Activated B cell treated with CpG ODN at 0.5 μM for 24 hours (primary cell): ENCODE data around the gene COL25A1. TPM values are rescaled to one million over a fixed set of nuclear protein-coding genes. Genes with fewer than 3 reads are reported as not detected.

Source experiments
- ATAC-seq: fragments of 200-7000 bp; cut with Tn5 transposase; one replicate; pipeline ENCODE4 v1.10.0; 2021; ENCODE audit warnings: low read depth, mild to moderate bottlenecking, moderate library complexity
- CTCF ChIA-PET: fragments of 350-600 bp; sonication (Branson Sonifier 250); formaldehyde crosslinking; loops from one replicate; lab custom pipeline; 2021; ENCODE audit warnings: antibody characterized with exemption; lab: Charles Lee
- POLR2A ChIA-PET: fragments of 350-600 bp; sonication (Branson Sonifier 250); formaldehyde crosslinking; loops from one replicate; lab custom pipeline; 2021; ENCODE audit warnings: antibody characterized with exemption; lab: Charles Lee
- DNase-seq: peaks from one replicate; pipeline ENCODE4 v3.0.0; 2022
- H3K27ac Mint-ChIP-seq: one replicate; pipeline ENCODE4 v1.8.0; 2020; ENCODE audit warnings: mixed read lengths
- H3K27me3 Mint-ChIP-seq: one replicate; pipeline ENCODE4 v1.8.0; 2021; ENCODE audit warnings: mixed read lengths
- H3K36me3 Mint-ChIP-seq: one replicate; pipeline ENCODE4 v1.8.0; 2021; ENCODE audit warnings: low read depth, mixed read lengths
- H3K4me1 Mint-ChIP-seq: one replicate; pipeline ENCODE4 v1.8.0; 2021; ENCODE audit warnings: mixed read lengths
- H3K4me3 Mint-ChIP-seq: one replicate; pipeline ENCODE4 v1.8.0; 2020; ENCODE audit warnings: mild to moderate bottlenecking, mixed read lengths
- H3K9me3 Mint-ChIP-seq: one replicate; pipeline ENCODE4 v1.8.0; 2020; ENCODE audit warnings: mixed read lengths
- CTCF ChIP-seq: fragments of 200-600 bp; IDR thresholded peaks from one replicate; pipeline ENCODE4 v1.8.0; 2022; ENCODE audit warnings: antibody characterized with exemption, mild to moderate bottlenecking
- intact Hi-C: fragments of 100-400 bp; cut with micrococcal nuclease; formaldehyde crosslinking; loops from one replicate; pipeline ENCODE4 v1.15.1; 2024
- total RNA-seq: library from RNA; stranded (reverse); gene quantifications from 2 replicates; pipeline ENCODE4 v1.2.3, GENCODE V29; 2022

COL25A1 gene
- total RNA-seq, 1 donor from 2014 or later = not detected

- CTCF ChIA-PET = no interaction called here
Observed at GRCh38 chr4:109121561-109121960, 180.9 kb downstream of the COL25A1 start.

GRCh38 chr4:109119852-109120251 lies 182.6 kb downstream of the COL25A1 start:
- H3K27me3 Mint-ChIP-seq = peaks cover 11% of the 10 kb centered on the region
- H3K4me1 Mint-ChIP-seq = no peaks in the 10 kb centered on the region
- no peaks in the 10 kb centered on the region for H3K36me3 Mint-ChIP-seq
- no peak overlapping the region for H3K4me3 Mint-ChIP-seq
- ChIA-PET CTCF (no interaction called here), POLR2A (no interaction called here)
- H3K27ac Mint-ChIP-seq = no peak overlapping the region
- TF ChIP-seq CTCF = no peak
- DNase-seq (no peak), ATAC-seq (no peak)
- intact Hi-C loops = no loop called here
- H3K9me3 Mint-ChIP-seq = peaks cover 3% of the 10 kb centered on the region

More at GRCh38 chr4:109121561-109121960, 180.9 kb downstream of the COL25A1 start:
- no peak for TF ChIP-seq CTCF
- no peaks in the 10 kb centered on the region for H3K4me1 Mint-ChIP-seq
- intact Hi-C loops = no loop called here
- peaks cover 3% of the 10 kb centered on the region for H3K9me3 Mint-ChIP-seq
- POLR2A ChIA-PET = no interaction called here
- no peak for ATAC-seq
- no peak overlapping the region for H3K27ac Mint-ChIP-seq
- H3K27me3 Mint-ChIP-seq = peaks cover 4% of the 10 kb centered on the region
- no peak overlapping the region for H3K4me3 Mint-ChIP-seq
- H3K36me3 Mint-ChIP-seq = no peaks in the 10 kb centered on the region
- DNase-seq = no peak

- no peaks in the 10 kb centered on the region for H3K36me3 Mint-ChIP-seq
- intact Hi-C loops = no loop called here
- ChIA-PET POLR2A (no interaction called here), CTCF (no interaction called here)
- H3K4me1 Mint-ChIP-seq = no peaks in the 10 kb centered on the region
- TF ChIP-seq CTCF = no peak
- H3K27me3 Mint-ChIP-seq = peaks cover 14% of the 10 kb centered on the region
- H3K4me3 Mint-ChIP-seq = no peak overlapping the region
- no peak for DNase-seq
- no peak overlapping the region for H3K27ac Mint-ChIP-seq
- H3K9me3 Mint-ChIP-seq = peaks cover 3% of the 10 kb centered on the region
- ATAC-seq = no peak
Observed at GRCh38 chr4:109118635-109119034, 183.8 kb downstream of the COL25A1 start.

- no peak for DNase-seq
- POLR2A ChIA-PET = no interaction called here
- Mint-ChIP-seq H3K27me3 (peaks cover 10% of the 10 kb centered on the region), H3K27ac (no peak overlapping the region), H3K9me3 (no peaks in the 10 kb centered on the region), H3K4me3 (no peak overlapping the region), H3K36me3 (no peaks in the 10 kb centered on the region), H3K4me1 (no peaks in the 10 kb centered on the region)
- ATAC-seq = no peak
- CTCF ChIA-PET = no interaction called here
- intact Hi-C loops = no loop called here
- TF ChIP-seq CTCF = no peak
Observed at GRCh38 chr4:109114501-109114900, 188.0 kb downstream of the COL25A1 start.

GRCh38 chr4:109113521-109113920 lies 188.9 kb downstream of the COL25A1 start:
- intact Hi-C loops = no loop called here
- no peak for TF ChIP-seq CTCF
- Mint-ChIP-seq H3K4me3 (no peak overlapping the region), H3K4me1 (no peaks in the 10 kb centered on the region), H3K27me3 (peaks cover 10% of the 10 kb centered on the region), H3K36me3 (no peaks in the 10 kb centered on the region), H3K27ac (no peak overlapping the region), H3K9me3 (no peaks in the 10 kb centered on the region)
- ATAC-seq = no peak
- DNase-seq = no peak
- ChIA-PET CTCF (no interaction called here), POLR2A (no interaction called here)
